AG04449 (cell line): Measurements from ENCODE around the gene HNRNPLL.

Source experiments
- CTCF ChIA-PET: fragments of 350-600 bp; formaldehyde crosslinking; extraction: SDS; loops from one replicate; lab custom pipeline; 2021; ENCODE audit warnings: antibody characterized with exemption; lab: Yijun Ruan, JAX
- POLR2A ChIA-PET: fragments of 400-600, 350-600 bp; formaldehyde crosslinking; extraction: SDS; loops from one replicate; lab custom pipeline; 2020; ENCODE audit warnings: antibody characterized with exemption, inconsistent platforms; lab: Yijun Ruan, JAX
- DNase-seq: peaks from one replicate; pipeline ENCODE4 v3.0.0-alpha.2; 2010; ENCODE audit warnings: low read depth, low spot score
- H3K4me3 ChIP-seq: 2 replicates; pipeline ENCODE4 v1.5.1; 2011; ENCODE audit warnings: low read depth, mild to moderate bottlenecking, control low read depth, low read length
- CTCF ChIP-seq: IDR thresholded peaks from one replicate; pipeline ENCODE4 v1.5.1; 2011; ENCODE audit warnings: mild to moderate bottlenecking, moderate library complexity, low read length, control low read depth, inconsistent platforms; ENCODE audit not compliant: insufficient read depth; ENCODE audit errors: missing control alignments

The HNRNPLL gene

DNA sequence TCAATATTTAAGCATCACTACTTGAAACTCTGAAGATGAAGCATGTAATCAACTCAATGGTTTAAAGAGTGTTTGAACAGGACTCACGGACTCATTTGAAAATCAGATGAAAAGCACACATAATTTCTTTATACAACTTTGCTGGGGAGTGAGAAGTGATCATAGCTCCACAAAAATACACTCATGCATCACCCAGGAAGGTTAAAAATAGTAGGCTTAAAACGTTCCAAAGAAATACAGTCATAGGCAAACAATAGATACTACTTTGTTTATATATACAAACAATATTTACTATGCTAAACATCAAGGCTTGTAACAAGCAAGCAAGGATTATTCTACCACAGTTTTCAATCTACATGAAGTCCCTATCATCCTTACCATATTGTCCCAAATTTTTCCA lies 11.6 kb downstream of the HNRNPLL start:
- ChIA-PET CTCF (interaction anchor here (0.8 to 3.9 kb wide), 8 partner anchors 8 to 276 kb away, joined by 3 to 45 read pairs (median 4); partner anchors contain the start of gene HNRNPLL), POLR2A (interaction anchor here (0.9 kb wide), 1 partner anchor 160 kb away, joined by 3 read pairs; the partner anchor contains the start of gene SRSF7)
- H3K4me3 ChIP-seq, result no peak overlapping the region
- TF ChIP-seq CTCF, result no peak
- no peak for DNase-seq

DNA sequence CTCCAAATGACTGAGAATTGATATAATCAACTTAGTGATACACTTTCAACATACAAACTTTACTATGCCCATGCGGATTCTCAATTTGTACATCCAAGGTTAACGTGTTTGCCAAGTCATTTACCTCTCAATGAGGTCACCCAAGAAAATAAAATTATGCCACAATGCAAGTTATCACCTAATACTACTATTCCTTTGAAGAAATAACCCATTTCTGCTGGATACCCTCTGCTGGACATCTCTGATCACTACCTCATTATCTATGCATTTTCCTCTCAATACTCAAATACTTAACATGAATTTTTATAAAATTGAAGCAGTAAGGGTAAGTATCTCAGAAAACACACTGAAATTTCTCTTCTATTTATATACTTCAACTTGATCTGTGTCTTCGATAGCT lies 12.7 kb downstream of the HNRNPLL start:
- no peak for DNase-seq
- ChIA-PET POLR2A (no interaction called here), CTCF (interaction anchor here (0.8 to 3.9 kb wide), 7 partner anchors 9 to 275 kb away, joined by 3 to 45 read pairs (median 4); partner anchors contain the start of gene HNRNPLL)
- no peak for TF ChIP-seq CTCF
- no peak overlapping the region for H3K4me3 ChIP-seq

- DNase-seq, result no peak
- H3K4me3 ChIP-seq, result no peak overlapping the region
- ChIA-PET CTCF (interaction anchor here (9.0 to 16.2 kb wide), 2 partner anchors 13 to 138 kb away, joined by 147 to 321 read pairs; partner anchors contain the start of gene HNRNPLL), POLR2A (no interaction called here)
- TF ChIP-seq CTCF, result no peak
Measured at GRCh38 chr2:38586931-38587330, 15.8 kb downstream of the HNRNPLL start.

GRCh38 chr2:38584881-38585280 lies 17.8 kb downstream of the HNRNPLL start:
- no peak overlapping the region for H3K4me3 ChIP-seq
- no peak for TF ChIP-seq CTCF
- CTCF ChIA-PET, result interaction anchor here (1.4 to 16.2 kb wide), 4 partner anchors 9 to 269 kb away, joined by 4 to 321 read pairs (median 80); partner anchors contain the start of gene HNRNPLL
- no peak for DNase-seq
- POLR2A ChIA-PET, result interaction anchor here (0.8 kb wide), 1 partner anchor 166 kb away, joined by 3 read pairs; the partner anchor contains the start of gene SRSF7

DNA sequence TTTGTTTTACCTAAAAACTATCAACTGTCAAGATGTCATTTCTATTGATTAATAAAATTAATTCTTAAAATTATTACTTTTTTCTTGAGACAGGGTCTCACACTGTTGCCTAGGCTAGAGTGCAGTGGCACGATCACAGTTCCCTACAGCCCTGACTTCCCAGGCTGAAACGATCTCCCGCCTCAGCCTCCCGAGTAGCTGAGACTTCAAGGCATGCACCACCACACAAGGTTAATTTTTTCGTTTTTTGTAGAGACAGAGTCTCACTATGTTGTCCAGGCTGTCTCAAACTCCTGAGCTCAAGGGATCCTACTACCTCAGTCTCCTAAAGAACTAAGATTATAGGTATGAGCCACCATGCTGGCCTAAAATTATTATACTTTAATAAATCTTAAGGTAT lies 18.7 kb downstream of the HNRNPLL start:
- ChIA-PET CTCF (interaction anchor here (1.1 to 16.2 kb wide), 8 partner anchors 8 to 268 kb away, joined by 3 to 321 read pairs (median 24); partner anchors contain the start of gene HNRNPLL), POLR2A (interaction anchor here (0.7 kb wide), 1 partner anchor 167 kb away, joined by 3 read pairs; the partner anchor contains the start of gene SRSF7)
- TF ChIP-seq CTCF, result no peak
- no peak for DNase-seq
- no peak overlapping the region for H3K4me3 ChIP-seq

GRCh38 chr2:38583524-38583923 lies 19.2 kb downstream of the HNRNPLL start:
- CTCF ChIA-PET, result interaction anchor here (1.1 to 16.2 kb wide), 9 partner anchors 7 to 267 kb away, joined by 3 to 321 read pairs (median 17); partner anchors contain the start of gene HNRNPLL

More at GRCh38 chr2:38583524-38583923, 19.2 kb downstream of the HNRNPLL start:
- POLR2A ChIA-PET, result interaction anchor here (0.7 kb wide), 1 partner anchor 168 kb away, joined by 3 read pairs; the partner anchor contains the start of gene SRSF7
- no peak for DNase-seq
- TF ChIP-seq CTCF, result no peak
- no peak overlapping the region for H3K4me3 ChIP-seq
